CD4-positive, alpha-beta T cell (primary cell): ENCODE measurements around the gene NR2F1-AS1. TPM values are rescaled to one million over a fixed set of nuclear protein-coding genes. Genes with fewer than 3 reads are reported as not detected.

Experiments used
- ATAC-seq: fragments of 200-7000 bp; cut with Tn5 transposase; one replicate; pipeline ENCODE4 v1.10.0; 2022; ENCODE audit warnings: mild to moderate bottlenecking; ENCODE audit not compliant: poor library complexity
- CTCF ChIA-PET: fragments of 350-600 bp; sonication (Branson Sonifier 250); formaldehyde crosslinking; loops from one replicate; lab custom pipeline; 2021; ENCODE audit warnings: antibody characterized with exemption, inconsistent platforms; lab: Charles Lee
- POLR2A ChIA-PET: fragments of 350-600 bp; sonication (Branson Sonifier 250); formaldehyde crosslinking; loops from one replicate; lab custom pipeline; 2021; ENCODE audit warnings: antibody characterized with exemption, inconsistent platforms; lab: Charles Lee
- DNase-seq, 14 experiments: peaks; one replicate each; pipeline ENCODE4 v3.0.0-alpha.2; 2013 to 2020; ENCODE audit warnings: mixed read lengths in 2 of 14
- H3K27ac ChIP-seq, 2 donors: one replicate each; pipeline versions ENCODE4 v1.5.1 to v1.7.0; 2013; ENCODE audit warnings: low read length in 2 of 2, low read depth in 1 of 2, mild to moderate bottlenecking in 1 of 2
- H3K27me3 ChIP-seq, 2 experiments: 1 replicate in 1 of 2; 2 replicates in 1 of 2; pipeline versions ENCODE4 v1.6.1 to v1.7.0; 2013; ENCODE audit warnings: low read length in 2 of 2, control low read depth in 1 of 2, mild to moderate bottlenecking in 1 of 2, moderate library complexity in 1 of 2; ENCODE audit not compliant: insufficient read depth in 2 of 2, control insufficient read depth in 1 of 2
- H3K36me3 ChIP-seq: one replicate; pipeline ENCODE4 v1.6.1; 2013; ENCODE audit warnings: low read length, control low read depth; ENCODE audit not compliant: insufficient read depth
- H3K4me1 ChIP-seq: one replicate; pipeline ENCODE4 v1.6.1; 2013; ENCODE audit warnings: low read length, control low read depth; ENCODE audit not compliant: insufficient read depth
- H3K4me3 ChIP-seq: one replicate; pipeline ENCODE4 v1.5.1; 2013; ENCODE audit warnings: mild to moderate bottlenecking, low read length, moderate library complexity
- H3K9me3 ChIP-seq, 2 experiments: 1 replicate in 1 of 2; 2 replicates in 1 of 2; pipeline versions ENCODE4 v1.6.1 to v1.7.0; 2013; ENCODE audit warnings: low read length in 2 of 2, mild to moderate bottlenecking in 2 of 2, control low read depth in 1 of 2, moderate library complexity in 1 of 2; ENCODE audit not compliant: control insufficient read depth in 1 of 2, insufficient read depth in 1 of 2
- H3K27ac Mint-ChIP-seq: one replicate; pipeline ENCODE4 v1.8.0; 2020; ENCODE audit warnings: mixed read lengths
- H3K27me3 Mint-ChIP-seq: one replicate; pipeline ENCODE4 v1.8.0; 2021; ENCODE audit warnings: mixed read lengths
- H3K36me3 Mint-ChIP-seq: one replicate; pipeline ENCODE4 v1.8.0; 2021; ENCODE audit warnings: low read depth, mixed read lengths
- H3K4me1 Mint-ChIP-seq: one replicate; pipeline ENCODE4 v1.8.0; 2021; ENCODE audit warnings: low read depth, mixed read lengths
- H3K4me3 Mint-ChIP-seq: one replicate; pipeline ENCODE4 v1.8.0; 2020; ENCODE audit warnings: mild to moderate bottlenecking, mixed read lengths
- H3K9me3 Mint-ChIP-seq: one replicate; pipeline ENCODE4 v1.8.0; 2020; ENCODE audit warnings: mixed read lengths
- CTCF ChIP-seq: fragments of 200-600 bp; IDR thresholded peaks from one replicate; pipeline ENCODE4 v1.8.0; 2022; ENCODE audit warnings: antibody characterized with exemption, mild to moderate bottlenecking
- intact Hi-C, 2 experiments: fragments of 100-400 bp; cut with DNase I in 1 of 2; cut with micrococcal nuclease in 1 of 2; formaldehyde crosslinking; loops; one replicate each; pipeline versions ENCODE4 v1.15.1 to v1.9.0; 2023 to 2025; cut with DNase I, micrococcal nuclease
- total RNA-seq, 174 experiments: library from RNA in 2 of 174; stranded (reverse) in 2 of 174; gene quantifications; one replicate each; pipeline ENCODE4 v1.2.3 and lab custom pipeline; 2021 to 2026

The NR2F1-AS1 gene
- total RNA-seq, 2 experiments from 2014 or later, result not detected

GRCh38 chr5:93611273-93611975 is 30.4 kb upstream of the NR2F1-AS1 start:
- Histone ChIP-seq H3K36me3 (no peaks in the 10 kb centered on the region), H3K27me3 (peaks cover 52 to 79% of the 10 kb centered on the region in 2 experiments), H3K4me3 (no peak overlapping the region), H3K4me1 (peaks cover 10% of the 10 kb centered on the region), H3K9me3 (peaks cover 5 to 12% of the 10 kb centered on the region in 2 experiments), H3K27ac (no peak overlapping the region)
- Mint-ChIP-seq H3K4me1 (peaks cover 20% of the 10 kb centered on the region), H3K9me3 (no peaks in the 10 kb centered on the region), H3K27me3 (peaks cover 99% of the 10 kb centered on the region), H3K4me3 (no peak overlapping the region), H3K27ac (no peak overlapping the region), H3K36me3 (no peaks in the 10 kb centered on the region)
- no peak for TF ChIP-seq CTCF
- ChIA-PET CTCF (interaction anchor here (1.2 kb wide), 1 partner anchor 25 kb away, joined by 3 read pairs; no protein-coding TSS in a partner anchor), POLR2A (interaction anchor here (0.6 to 2.0 kb wide), 3 partner anchors 9 to 1930 kb away, joined by 3 to 6 read pairs (median 4); no protein-coding TSS in a partner anchor)
- DNase-seq, result no peak
- intact Hi-C loops, result loop anchor here in 1 of 2 experiments (10.0 kb wide), 1 partner anchor 503 kb away; a partner anchor contains a TSS
- no peak for ATAC-seq

GRCh38 chr5:93610581-93611272 is 29.7 kb upstream of the NR2F1-AS1 start:
- TF ChIP-seq CTCF, result no peak
- peaks cover 20% of the 10 kb centered on the region for H3K4me1 Mint-ChIP-seq
- H3K36me3 ChIP-seq, result no peaks in the 10 kb centered on the region
- no peak overlapping the region for H3K4me3 Mint-ChIP-seq
- ATAC-seq (no peak), DNase-seq (no peak)
- peaks cover 57 to 86% of the 10 kb centered on the region in 2 experiments for H3K27me3 ChIP-seq
- H3K27ac Mint-ChIP-seq, result no peak overlapping the region
- peaks cover 10% of the 10 kb centered on the region for H3K4me1 ChIP-seq
- intact Hi-C loops, result loop anchor here in 1 of 2 experiments (10.0 kb wide), 1 partner anchor 504 kb away; a partner anchor contains a TSS
- ChIA-PET CTCF (interaction anchor here (1.2 kb wide), 1 partner anchor 24 kb away, joined by 3 read pairs; no protein-coding TSS in a partner anchor), POLR2A (interaction anchor here (1.0 to 2.0 kb wide), 2 partner anchors 10 to 12 kb away, joined by 4 to 6 read pairs; no protein-coding TSS in a partner anchor)
- peaks cover 99% of the 10 kb centered on the region for H3K27me3 Mint-ChIP-seq
- no peak overlapping the region for H3K27ac ChIP-seq
- H3K9me3 Mint-ChIP-seq, result no peaks in the 10 kb centered on the region
- no peak overlapping the region for H3K4me3 ChIP-seq
- H3K36me3 Mint-ChIP-seq, result no peaks in the 10 kb centered on the region
- H3K9me3 ChIP-seq, result peaks cover 5 to 12% of the 10 kb centered on the region in 2 experiments

- peaks cover 24% of the 10 kb centered on the region for H3K4me1 Mint-ChIP-seq
- no peak for TF ChIP-seq CTCF
- ChIA-PET CTCF (no interaction called here), POLR2A (no interaction called here)
- H3K36me3 ChIP-seq, result no peaks in the 10 kb centered on the region
- intact Hi-C loops, result loop anchor here in 1 of 2 experiments (10.0 kb wide), 1 partner anchor 505 kb away; a partner anchor contains a TSS
- ATAC-seq, result no peak
- H3K9me3 Mint-ChIP-seq, result no peaks in the 10 kb centered on the region
- H3K27me3 ChIP-seq, result peaks cover 64 to 96% of the 10 kb centered on the region in 2 experiments
- peaks cover 5 to 12% of the 10 kb centered on the region in 2 experiments for H3K9me3 ChIP-seq
- H3K27ac ChIP-seq, result no peak overlapping the region
- no peak overlapping the region for H3K27ac Mint-ChIP-seq
- H3K4me1 ChIP-seq, result peaks cover 10% of the 10 kb centered on the region
- H3K4me3 Mint-ChIP-seq, result no peak overlapping the region
- H3K4me3 ChIP-seq, result no peak overlapping the region
- H3K36me3 Mint-ChIP-seq, result no peaks in the 10 kb centered on the region
- DNase-seq, result no peak
- peaks cover 99% of the 10 kb centered on the region for H3K27me3 Mint-ChIP-seq
Observed at GRCh38 chr5:93609762-93610161, 28.7 kb upstream of the NR2F1-AS1 start.
